GM12891 (cell line): ENCODE measurements around the gene PRLH.

Experiments used
- DNase-seq: peaks from one replicate; pipeline ENCODE4 v3.0.0; 2011; ENCODE audit warnings: low spot score; ENCODE audit not compliant: insufficient read length
- FAIRE-seq: peaks from 2 replicates; lab custom pipeline; 2011; peaks lifted over from hg19 to GRCh38; lab: Jason Lieb, UNC
- PAX5 ChIP-seq: IDR thresholded peaks from 2 replicates; pipeline ENCODE4 v1.6.1; 2011; ENCODE audit warnings: low read length, moderate library complexity, mild to moderate bottlenecking; ENCODE audit not compliant: insufficient read depth, severe bottlenecking
- POLR2A ChIP-seq: IDR thresholded peaks from 2 replicates; pipeline ENCODE4 v1.6.1; 2011; ENCODE audit warnings: low read depth, low read length, control low read depth
- POLR2AphosphoS5 ChIP-seq: IDR thresholded peaks from 2 replicates; pipeline ENCODE4 v1.6.1; 2011; ENCODE audit warnings: low read depth, low read length, control low read depth
- POU2F2 ChIP-seq: IDR thresholded peaks from 2 replicates; pipeline ENCODE4 v1.6.1; 2011; ENCODE audit warnings: low read depth, mild to moderate bottlenecking, control low read depth, low read length, moderate library complexity
- SPI1 ChIP-seq: IDR thresholded peaks from 2 replicates; pipeline ENCODE4 v1.6.1; 2011; ENCODE audit warnings: low read depth, low read length, control low read depth
- TAF1 ChIP-seq: IDR thresholded peaks from 2 replicates; pipeline ENCODE4 v1.6.1; 2011; ENCODE audit warnings: low read depth, low read length, control low read depth

The PRLH gene

GRCh38 chr2:237612527-237613357, 46.4 kb downstream of the PRLH start:
- no peak for FAIRE-seq
- no peak for TF ChIP-seq SPI1
- TF ChIP-seq POU2F2 = no peak
- TF ChIP-seq POLR2A = no peak
- no peak for TF ChIP-seq POLR2AphosphoS5
- no peak for TF ChIP-seq PAX5
- no peak for TF ChIP-seq TAF1
- no peak for DNase-seq

DNA sequence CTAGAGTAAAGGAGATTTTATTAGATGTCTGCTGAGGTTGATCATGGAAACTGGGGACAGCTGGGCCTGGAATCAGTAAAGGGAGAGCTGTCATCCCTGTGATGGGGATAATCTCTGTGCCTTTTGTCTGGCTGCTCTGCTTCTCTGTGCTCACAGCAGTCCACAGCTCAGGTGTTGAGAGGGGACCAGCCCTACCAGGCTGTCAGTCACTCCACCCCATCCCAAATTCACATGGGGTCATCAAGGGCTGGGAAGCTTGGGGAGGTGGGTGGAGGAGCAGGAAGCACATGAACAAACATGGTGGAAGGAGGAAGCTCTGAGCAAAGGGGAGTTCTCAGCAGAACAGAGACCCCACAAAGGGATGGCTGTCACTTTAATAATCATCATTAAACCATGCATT, 47.3 kb downstream of the PRLH start:
- no peak for FAIRE-seq
- no peak for TF ChIP-seq POLR2AphosphoS5
- TF ChIP-seq TAF1 = no peak
- TF ChIP-seq SPI1 = no peak
- no peak for TF ChIP-seq POU2F2
- TF ChIP-seq POLR2A = no peak
- TF ChIP-seq PAX5 = no peak
- DNase-seq = no peak

DNA sequence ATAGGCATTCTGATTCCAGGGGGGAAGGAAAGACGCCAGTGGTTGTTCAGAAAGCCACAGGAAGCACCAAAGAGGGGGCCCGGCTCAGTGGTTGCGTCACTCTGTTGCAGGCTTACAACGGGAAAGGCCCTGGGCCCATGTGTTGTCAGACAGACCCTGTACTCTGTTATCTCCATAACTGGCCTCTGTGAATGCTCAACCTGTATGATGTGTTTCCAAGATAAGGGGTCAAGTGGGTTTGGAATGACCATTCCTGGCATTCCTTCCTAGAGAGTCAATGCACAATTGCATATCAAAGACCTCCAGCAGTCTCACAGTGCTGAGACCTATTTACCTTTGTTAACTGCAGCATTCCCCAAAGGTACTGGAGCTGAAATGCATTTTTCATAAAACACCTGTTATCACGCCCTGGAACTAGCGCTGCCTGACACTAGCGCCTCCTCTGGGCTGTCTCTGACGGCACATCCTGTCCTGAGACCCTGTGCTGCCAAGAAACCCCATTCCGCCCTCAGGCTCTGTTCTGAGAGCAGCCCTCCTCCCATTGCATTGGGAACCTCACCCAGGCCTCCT, 47.9 kb downstream of the PRLH start:
- TF ChIP-seq POLR2A = no peak
- no peak for TF ChIP-seq POLR2AphosphoS5
- TF ChIP-seq POU2F2 = no peak
- TF ChIP-seq PAX5 = no peak
- TF ChIP-seq TAF1 = no peak
- TF ChIP-seq SPI1 = no peak
- FAIRE-seq = no peak
- no peak for DNase-seq

DNA sequence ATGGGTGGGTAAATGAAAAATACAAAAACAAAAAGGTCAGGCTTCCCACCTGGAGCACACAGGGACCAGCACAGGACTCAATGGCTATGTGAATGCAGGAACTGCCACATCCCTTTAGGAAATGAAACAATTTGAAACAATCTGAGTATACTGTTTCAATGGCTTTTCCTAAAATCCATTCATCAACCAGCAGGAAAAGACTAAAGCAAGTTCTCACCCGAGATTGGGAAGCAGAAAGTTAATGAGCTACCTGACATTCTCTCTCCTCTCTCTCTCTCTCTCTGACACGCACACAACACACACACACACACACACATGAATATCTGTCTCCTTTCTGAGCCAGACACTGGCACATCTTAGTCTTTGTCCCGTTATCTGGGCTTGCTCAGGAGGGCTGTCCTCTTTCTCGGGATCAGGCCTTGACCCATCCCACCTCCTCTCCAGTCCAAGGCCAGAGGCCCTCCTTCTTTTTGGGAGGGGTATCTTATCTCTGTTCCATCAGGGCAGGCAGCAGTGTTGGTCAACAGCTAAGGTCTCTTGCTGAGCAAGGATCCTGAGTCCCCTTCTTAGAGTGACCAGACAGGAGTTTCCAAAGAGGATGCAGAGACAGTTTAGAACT, 49.4 kb downstream of the PRLH start:
- FAIRE-seq (peak; percentile 71), DNase-seq (no peak)
- TF ChIP-seq POU2F2 (no peak), POLR2AphosphoS5 (no peak), TAF1 (no peak), PAX5 (no peak), SPI1 (no peak), POLR2A (no peak)

GRCh38 chr2:237616373-237616733, 50.0 kb downstream of the PRLH start:
- TF ChIP-seq SPI1 (no peak), POLR2AphosphoS5 (no peak), POU2F2 (no peak), TAF1 (no peak), POLR2A (no peak), PAX5 (no peak)
- FAIRE-seq = no peak
- DNase-seq = no peak
